ENCODE data around the gene SLC6A4.

SLC6A4 gene

GRCh38 chr17:30200106-30200505 lies 35.4 kb downstream of the SLC6A4 start:
- TF ChIP-seq CTCF (IDR thresholded peaks at IDR 0.05; ENCODE audit: borderline replicate concordance, insufficient read depth, low read depth, low read length) = no peak
- H3K4me3 ChIP-seq (ENCODE audit: low read depth, low read length) = no peak overlapping the region

- TF ChIP-seq CTCF (IDR thresholded peaks at IDR 0.05; ENCODE audit: borderline replicate concordance, insufficient read depth, low read depth, low read length) = no peak
- H3K4me3 ChIP-seq (ENCODE audit: low read depth, low read length) = no peak overlapping the region
Measured at GRCh38 chr17:30199600-30199999, 35.9 kb downstream of the SLC6A4 start.

GRCh38 chr17:30197416-30197815 lies 38.1 kb downstream of the SLC6A4 start:
- TF ChIP-seq CTCF (IDR thresholded peaks at IDR 0.05; ENCODE audit: borderline replicate concordance, insufficient read depth, low read depth, low read length) = no peak
- H3K4me3 ChIP-seq (ENCODE audit: low read depth, low read length) = no peak overlapping the region

GRCh38 chr17:30196504-30196903 lies 39.0 kb downstream of the SLC6A4 start:
- H3K4me3 ChIP-seq (ENCODE audit: low read depth, low read length) = no peak overlapping the region
- no peak for TF ChIP-seq CTCF (IDR thresholded peaks at IDR 0.05; ENCODE audit: borderline replicate concordance, insufficient read depth, low read depth, low read length)

GRCh38 chr17:30191072-30191471 lies 44.4 kb downstream of the SLC6A4 start:
- H3K4me3 ChIP-seq (ENCODE audit: low read depth, low read length) = no peak overlapping the region
- no peak for TF ChIP-seq CTCF (IDR thresholded peaks at IDR 0.05; ENCODE audit: borderline replicate concordance, insufficient read depth, low read depth, low read length)

- no peak overlapping the region for H3K4me3 ChIP-seq (ENCODE audit: low read depth, low read length)
- no peak for TF ChIP-seq CTCF (IDR thresholded peaks at IDR 0.05; ENCODE audit: borderline replicate concordance, insufficient read depth, low read depth, low read length)
Measured at GRCh38 chr17:30188211-30188939, 47.1 kb downstream of the SLC6A4 start.

- no peak overlapping the region for H3K4me3 ChIP-seq (ENCODE audit: low read depth, low read length)
- no peak for TF ChIP-seq CTCF (IDR thresholded peaks at IDR 0.05; ENCODE audit: borderline replicate concordance, insufficient read depth, low read depth, low read length)
Measured at GRCh38 chr17:30187573-30187972, 47.9 kb downstream of the SLC6A4 start.
